Measurements from ENCODE around the gene MR1.
"Not testable (repeated sequence)": the region's sequence is repeated elsewhere in the genome, so short reads cannot be mapped to it uniquely, and the experiment has no call there.

Gene MR1

GRCh38 chr1:181032535-181032934 lies 1.2 kb upstream of the MR1 start:
- no peak for DNase-seq (ENCODE audit: low spot score)

DNA sequence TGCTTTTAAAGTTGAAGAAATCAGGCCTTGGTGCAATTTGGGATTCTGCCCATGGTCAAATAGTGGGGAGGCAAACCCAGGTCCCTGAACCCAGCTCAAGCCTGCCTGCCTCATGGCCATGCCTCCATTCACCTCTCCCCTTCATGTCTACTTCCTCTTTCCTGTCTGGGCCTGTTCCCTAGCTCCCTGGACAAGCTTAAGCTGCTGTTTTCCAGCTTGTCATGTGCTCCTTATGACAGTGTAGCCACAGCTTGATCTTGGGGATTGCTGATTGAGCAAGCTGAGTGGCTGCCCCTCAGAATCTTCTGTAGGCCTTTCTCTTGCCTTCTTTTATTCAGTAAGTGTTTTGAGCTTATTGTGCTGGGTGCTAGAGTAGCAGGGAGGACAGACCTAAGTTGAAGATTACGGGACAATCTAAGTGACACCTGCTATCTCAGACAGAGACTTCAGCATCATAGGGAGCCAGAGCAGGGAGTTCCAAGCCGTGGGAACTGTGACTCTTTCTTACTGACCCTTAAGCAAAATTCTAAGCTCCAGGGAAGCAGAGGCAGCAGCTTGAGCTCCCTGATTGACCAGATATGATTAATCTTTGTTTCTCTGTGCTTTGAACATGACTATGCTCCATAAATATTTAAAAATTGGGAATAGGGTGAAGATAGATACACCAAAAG lies 520 bp upstream of the MR1 start:
- peak; percentile 47 for DNase-seq (ENCODE audit: low spot score)

- not testable (repeated sequence) for DNase-seq (ENCODE audit: low spot score)
Observed at GRCh38 chr1:181035210-181035609, 1.4 kb downstream of the MR1 start.

GRCh38 chr1:181036107-181036836 lies 2.5 kb downstream of the MR1 start:
- DNase-seq (ENCODE audit: low spot score), result no peak

DNA sequence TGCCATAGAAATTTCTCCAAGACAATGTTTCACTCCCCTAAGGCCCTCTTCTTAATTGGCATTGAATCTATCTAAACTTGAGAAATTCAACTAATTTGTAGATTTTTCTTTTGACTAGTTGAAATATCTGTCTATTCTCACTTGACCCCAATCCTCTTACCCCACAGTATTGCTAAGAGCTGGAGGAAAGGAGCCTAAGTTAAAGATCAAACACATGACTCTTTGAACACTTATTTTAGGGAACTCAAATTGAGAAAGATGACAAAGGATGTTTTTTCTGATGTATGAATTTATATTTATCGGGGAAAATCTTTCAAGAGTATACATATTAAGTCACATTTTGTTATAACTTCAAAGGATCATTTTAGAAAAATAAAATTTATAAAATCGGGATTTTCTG lies 3.6 kb downstream of the MR1 start:
- no peak for DNase-seq (ENCODE audit: low spot score)

GRCh38 chr1:181038399-181038873 lies 4.7 kb downstream of the MR1 start:
- DNase-seq (ENCODE audit: low spot score), result peak; percentile 42

GRCh38 chr1:181040284-181040865 lies 6.6 kb downstream of the MR1 start:
- DNase-seq (ENCODE audit: low spot score), result no peak

- no peak for DNase-seq (ENCODE audit: low spot score)
Observed at GRCh38 chr1:181043025-181043888, 9.5 kb downstream of the MR1 start.

DNA sequence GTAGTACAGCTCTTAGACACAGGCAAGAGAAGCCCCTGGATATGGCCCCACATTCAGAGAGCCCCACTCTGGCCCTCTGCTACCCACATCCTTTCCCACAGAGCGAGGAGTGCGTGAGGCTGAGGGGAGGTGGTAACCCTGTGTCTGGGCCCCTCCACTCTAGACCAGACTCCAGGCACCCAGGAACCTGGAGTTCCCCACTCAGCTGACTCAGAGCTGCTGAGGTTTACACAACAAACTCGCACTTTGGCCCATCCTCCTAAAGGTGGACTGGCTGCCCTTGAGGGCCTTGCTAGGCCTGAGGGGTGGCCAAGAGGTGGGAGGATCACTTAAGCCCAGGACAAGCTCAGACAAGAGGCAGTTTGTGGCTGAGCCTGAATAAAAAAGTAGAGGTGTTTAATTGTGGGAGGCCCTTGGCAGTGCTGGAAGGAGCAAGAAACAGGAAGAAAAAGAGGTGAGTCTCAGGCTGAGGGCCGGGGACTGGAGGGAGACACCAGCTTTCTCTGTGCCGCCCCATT lies 10.7 kb downstream of the MR1 start:
- DNase-seq (ENCODE audit: low spot score), result no peak

GRCh38 chr1:181045946-181046345 lies 12.2 kb downstream of the MR1 start:
- DNase-seq (ENCODE audit: low spot score), result not testable (repeated sequence)

GRCh38 chr1:181049378-181049777 lies 15.6 kb downstream of the MR1 start:
- DNase-seq (ENCODE audit: low spot score), result no peak

GRCh38 chr1:181050922-181051321 lies 17.1 kb downstream of the MR1 start:
- no peak for DNase-seq (ENCODE audit: low spot score)

GRCh38 chr1:181056560-181056959 lies 22.8 kb downstream of the MR1 start:
- no peak for DNase-seq (ENCODE audit: low spot score)

DNA sequence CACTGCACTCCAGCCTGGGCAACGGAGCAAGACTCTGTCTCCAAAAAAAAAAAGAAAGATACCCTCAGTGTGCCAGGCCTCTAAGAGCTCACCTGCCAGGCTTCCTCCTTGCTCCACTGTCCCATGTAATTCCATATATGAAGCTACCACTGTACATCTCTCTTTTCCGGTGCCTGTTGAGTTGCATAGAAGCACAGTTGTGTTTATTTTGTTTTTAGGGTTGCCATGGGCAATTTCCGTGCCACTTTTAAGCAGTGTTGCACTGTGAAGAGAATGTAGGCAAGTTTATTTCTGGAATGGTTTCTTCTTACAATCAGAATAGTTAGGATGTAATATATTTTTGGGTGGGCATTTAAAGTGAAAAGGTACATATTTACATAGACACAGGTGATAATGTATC lies 23.3 kb downstream of the MR1 start:
- no peak for DNase-seq (ENCODE audit: low spot score)

GRCh38 chr1:181059435-181059834 lies 25.7 kb downstream of the MR1 start:
- DNase-seq (ENCODE audit: low spot score), result no peak

DNA sequence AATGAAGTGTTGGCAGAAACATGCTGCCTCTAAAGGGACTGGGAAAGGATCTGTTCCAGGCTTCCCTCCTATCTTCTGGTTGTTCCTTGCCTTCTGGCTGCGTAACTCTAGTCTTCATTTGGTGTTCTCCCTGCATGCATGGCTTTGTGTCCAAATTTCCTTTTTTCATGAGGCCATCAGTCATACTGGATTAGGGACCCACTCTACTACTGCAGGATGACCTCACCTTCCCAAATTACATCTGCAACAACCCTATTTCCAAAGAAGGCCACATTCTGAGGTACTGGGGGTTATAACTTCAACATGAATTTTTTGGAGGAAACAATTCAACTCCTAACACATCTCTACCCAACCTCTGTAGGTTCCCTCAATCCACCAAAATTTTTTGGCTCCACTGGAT lies 26.3 kb downstream of the MR1 start:
- DNase-seq (ENCODE audit: low spot score), result no peak

DNA sequence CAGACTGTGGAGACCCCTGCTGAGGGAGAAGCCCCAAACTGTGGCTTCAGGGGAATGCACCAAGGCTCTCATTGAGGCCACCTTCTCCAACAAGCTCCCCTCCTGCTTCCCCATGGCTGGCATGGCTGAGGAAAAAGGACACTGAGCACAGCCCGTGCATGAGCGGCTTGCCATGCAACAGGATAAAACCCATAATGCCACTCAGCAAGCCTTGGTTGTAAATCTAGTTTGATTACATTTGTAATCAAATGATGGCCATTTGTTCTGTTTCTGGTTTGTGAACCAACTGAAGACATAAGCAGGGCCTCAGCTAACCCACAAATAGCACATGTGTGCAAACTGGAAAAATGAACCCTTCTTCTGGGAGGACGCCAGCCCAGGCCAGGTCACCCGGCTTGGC lies 27.2 kb downstream of the MR1 start:
- not testable (repeated sequence) for DNase-seq (ENCODE audit: low spot score)

DNA sequence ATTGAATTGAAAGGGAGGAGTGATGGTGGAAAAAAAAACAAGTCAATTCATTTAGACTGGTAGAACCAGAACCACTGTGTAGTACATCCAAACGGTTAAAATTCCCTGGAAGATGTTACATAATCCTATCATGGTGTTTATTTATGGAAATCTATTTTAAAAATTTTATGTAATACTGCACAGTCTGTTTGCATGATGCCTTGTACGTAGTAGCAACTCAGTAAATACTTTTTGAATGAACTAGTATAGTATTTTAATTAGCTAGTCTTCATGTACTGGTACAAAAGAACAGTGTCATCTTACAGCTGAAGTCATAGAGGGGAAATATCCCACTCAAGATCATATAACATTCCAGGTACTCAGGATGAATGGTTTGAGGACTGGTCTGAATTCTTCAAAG lies 27.7 kb downstream of the MR1 start:
- no peak for DNase-seq (ENCODE audit: low spot score)

GRCh38 chr1:181061891-181062835 lies 28.4 kb downstream of the MR1 start:
- peak; percentile 20 for DNase-seq (ENCODE audit: low spot score)

GRCh38 chr1:181062836-181063428 lies 29.1 kb downstream of the MR1 start:
- DNase-seq (ENCODE audit: low spot score), result no peak
